Neural cell (in vitro differentiated cells): ENCODE measurements around the gene PPFIBP1.

ENCODE experiments used
- CTCF ChIP-seq: fragments of 450-650 bp; IDR thresholded peaks from 2 replicates; pipeline ENCODE4 v1.5.1; 2014; ENCODE audit warnings: antibody characterized with exemption, mild to moderate bottlenecking, moderate library complexity; ENCODE audit not compliant: poor library complexity, severe bottlenecking
- EP300 ChIP-seq: fragments of 450-650 bp; conservative IDR thresholded peaks from 2 replicates; pipeline ENCODE4 v1.6.1; 2014; ENCODE audit warnings: antibody characterized with exemption, mild to moderate bottlenecking, moderate library complexity; ENCODE audit not compliant: poor library complexity, severe bottlenecking
- EZH2 ChIP-seq: fragments of 200-600, 300-800 bp; shearing (Covaris generic), sonication (generic); IDR thresholded peaks from 2 replicates; pipeline ENCODE4 v1.6.1; 2014; ENCODE audit warnings: antibody characterized with exemption, low read length, borderline replicate concordance, mild to moderate bottlenecking; ENCODE audit not compliant: insufficient read depth, poor library complexity, severe bottlenecking
- MXI1 ChIP-seq: fragments of 450-650 bp; conservative IDR thresholded peaks from 2 replicates; pipeline ENCODE4 v1.6.1; 2014; ENCODE audit warnings: antibody characterized with exemption, mild to moderate bottlenecking; ENCODE audit not compliant: poor library complexity, severe bottlenecking
- POLR2AphosphoS5 ChIP-seq: IDR thresholded peaks from 2 replicates; pipeline ENCODE4 v1.6.1; 2012
- REST ChIP-seq: IDR thresholded peaks from 2 replicates; pipeline ENCODE4 v1.6.1; 2012; ENCODE audit warnings: borderline replicate concordance
- TAF1 ChIP-seq: IDR thresholded peaks from 2 replicates; pipeline ENCODE4 v1.6.1; 2012; ENCODE audit warnings: low read depth

DNA sequence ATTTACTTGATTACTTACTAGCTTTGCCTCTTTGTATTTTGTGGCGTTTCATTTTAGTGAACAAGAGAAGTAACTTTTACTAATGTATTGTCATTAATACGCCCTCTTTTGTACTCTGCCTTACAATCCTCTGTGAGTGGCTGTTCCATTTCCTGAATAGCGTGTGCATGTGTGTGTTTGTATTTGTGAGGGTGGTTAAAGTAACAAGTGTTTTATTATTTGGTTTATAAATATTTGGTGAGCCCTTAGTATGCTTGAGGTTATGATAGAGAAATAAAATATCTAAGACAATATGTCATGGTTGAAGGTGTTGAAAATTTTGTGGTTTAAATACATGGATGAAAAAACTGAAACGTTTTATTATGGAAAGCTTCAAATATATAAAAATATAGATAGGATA is 100.6 kb downstream of the PPFIBP1 start:
- TF ChIP-seq CTCF (no peak), EP300 (no peak), MXI1 (no peak), EZH2 (no peak), REST (no peak), POLR2AphosphoS5 (no peak), TAF1 (no peak)
